ENCODE data around the gene TAOK3. TPM values are rescaled to one million over a fixed set of nuclear protein-coding genes. Genes with fewer than 3 reads are reported as not detected.

TAOK3 gene
- total and polyA plus RNA-seq, 9 of the 15 experiments (the other 6 are each of a cell fraction or from before 2014, with no cell fraction given): 24.3 to 83.5 (median 47.1) TPM

DNA sequence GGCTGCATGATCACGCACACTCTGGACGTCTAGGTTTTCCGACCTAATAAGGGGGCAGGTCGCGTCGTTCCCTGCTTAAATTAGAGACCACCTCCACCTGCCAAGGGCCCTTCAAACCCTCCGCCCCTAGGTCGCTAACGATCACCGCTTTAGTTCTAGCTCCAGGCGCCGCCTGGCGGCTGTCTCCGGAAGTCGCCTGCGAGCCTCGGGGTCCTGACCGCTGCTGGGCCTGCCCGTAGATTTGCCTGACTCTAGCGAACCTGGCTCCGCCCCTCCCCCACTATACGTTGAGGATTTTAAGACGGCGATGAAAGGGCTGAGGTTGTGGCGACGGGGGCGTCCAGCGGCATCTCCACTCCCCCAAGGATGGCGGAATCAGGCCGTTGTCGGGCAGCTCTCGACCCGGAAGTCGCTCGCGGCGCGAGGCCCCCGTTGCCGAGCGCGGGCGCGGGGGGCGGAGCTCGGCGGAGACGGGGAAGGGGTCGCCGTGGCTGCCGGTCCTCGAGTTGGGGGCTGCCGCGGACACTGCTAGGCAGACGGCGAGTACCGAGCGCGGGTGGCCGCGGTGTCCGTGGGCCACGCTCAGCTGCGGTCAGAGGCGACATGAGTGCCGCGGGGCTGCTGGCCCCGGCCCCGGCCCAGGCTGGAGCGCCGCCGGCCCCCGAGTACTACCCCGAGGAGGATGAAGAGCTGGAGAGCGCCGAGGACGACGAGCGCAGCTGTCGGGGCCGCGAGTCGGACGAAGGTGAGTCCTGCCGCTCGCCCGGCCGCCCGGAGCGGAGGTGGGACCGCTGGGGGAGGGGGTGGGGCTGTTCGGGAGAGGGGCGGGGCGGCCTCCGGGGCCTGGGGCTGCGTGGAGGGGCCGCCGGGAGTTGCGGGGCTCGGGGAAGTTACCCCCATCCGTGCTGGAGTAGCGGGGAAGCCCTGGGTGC lies 3.6 kb upstream of the TAOK3 start, which contains the start of gene SUDS3 (continued):
- TF ChIP-seq, protein P1, sequence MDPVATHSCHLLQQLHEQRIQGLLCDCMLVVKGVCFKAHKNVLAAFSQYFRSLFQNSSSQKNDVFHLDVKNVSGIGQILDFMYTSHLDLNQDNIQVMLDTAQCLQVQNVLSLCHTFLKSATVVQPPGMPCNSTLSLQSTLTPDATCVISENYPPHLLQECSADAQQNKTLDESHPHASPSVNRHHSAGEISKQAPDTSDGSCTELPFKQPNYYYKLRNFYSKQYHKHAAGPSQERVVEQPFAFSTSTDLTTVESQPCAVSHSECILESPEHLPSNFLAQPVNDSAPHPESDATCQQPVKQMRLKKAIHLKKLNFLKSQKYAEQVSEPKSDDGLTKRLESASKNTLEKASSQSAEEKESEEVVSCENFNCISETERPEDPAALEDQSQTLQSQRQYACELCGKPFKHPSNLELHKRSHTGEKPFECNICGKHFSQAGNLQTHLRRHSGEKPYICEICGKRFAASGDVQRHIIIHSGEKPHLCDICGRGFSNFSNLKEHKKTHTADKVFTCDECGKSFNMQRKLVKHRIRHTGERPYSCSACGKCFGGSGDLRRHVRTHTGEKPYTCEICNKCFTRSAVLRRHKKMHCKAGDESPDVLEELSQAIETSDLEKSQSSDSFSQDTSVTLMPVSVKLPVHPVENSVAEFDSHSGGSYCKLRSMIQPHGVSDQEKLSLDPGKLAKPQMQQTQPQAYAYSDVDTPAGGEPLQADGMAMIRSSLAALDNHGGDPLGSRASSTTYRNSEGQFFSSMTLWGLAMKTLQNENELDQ (CRISPR knock-in tag; IDR thresholded peaks at IDR 0.05; ENCODE audit: borderline replicate concordance): no peak
- TF ChIP-seq ZBED1 (IDR thresholded peaks at IDR 0.05) (no peak), FOXA1 (IDR thresholded peaks at IDR 0.05; ENCODE audit: borderline replicate concordance) (no peak), DMBX1 (CRISPR knock-in tag; IDR thresholded peaks at IDR 0.05; ENCODE audit: borderline replicate concordance) (peak; percentile 25; the same call in 1 of the 2 replicates), POLR3A (IDR thresholded peaks at IDR 0.05; ENCODE audit: borderline replicate concordance, extremely low read depth, insufficient read depth, insufficient read length) (no peak), CSDE1 (IDR thresholded peaks at IDR 0.05) (no peak), POLR2B (IDR thresholded peaks at IDR 0.05; ENCODE audit: low read depth, partially characterized antibody) (no peak)
- TF ChIP-seq, protein P2, sequence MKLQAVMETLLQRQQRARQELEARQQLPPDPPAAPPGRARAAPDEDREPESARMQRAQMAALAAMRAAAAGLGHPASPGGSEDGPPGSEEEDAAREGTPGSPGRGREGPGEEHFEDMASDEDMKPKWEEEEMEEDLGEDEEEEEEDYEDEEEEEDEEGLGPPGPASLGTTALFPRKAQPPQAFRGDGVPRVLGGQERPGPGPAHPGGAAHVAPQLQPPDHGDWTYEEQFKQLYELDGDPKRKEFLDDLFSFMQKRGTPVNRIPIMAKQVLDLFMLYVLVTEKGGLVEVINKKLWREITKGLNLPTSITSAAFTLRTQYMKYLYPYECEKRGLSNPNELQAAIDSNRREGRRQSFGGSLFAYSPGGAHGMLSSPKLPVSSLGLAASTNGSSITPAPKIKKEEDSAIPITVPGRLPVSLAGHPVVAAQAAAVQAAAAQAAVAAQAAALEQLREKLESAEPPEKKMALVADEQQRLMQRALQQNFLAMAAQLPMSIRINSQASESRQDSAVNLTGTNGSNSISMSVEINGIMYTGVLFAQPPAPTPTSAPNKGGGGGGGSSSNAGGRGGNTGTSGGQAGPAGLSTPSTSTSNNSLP (IDR thresholded peaks at IDR 0.05; ENCODE audit: borderline replicate concordance, low read depth, low read length): 0 out of 2 replicates have a peak, but pooled peaks have one; percentile 62
- TF ChIP-seq, protein P3, sequence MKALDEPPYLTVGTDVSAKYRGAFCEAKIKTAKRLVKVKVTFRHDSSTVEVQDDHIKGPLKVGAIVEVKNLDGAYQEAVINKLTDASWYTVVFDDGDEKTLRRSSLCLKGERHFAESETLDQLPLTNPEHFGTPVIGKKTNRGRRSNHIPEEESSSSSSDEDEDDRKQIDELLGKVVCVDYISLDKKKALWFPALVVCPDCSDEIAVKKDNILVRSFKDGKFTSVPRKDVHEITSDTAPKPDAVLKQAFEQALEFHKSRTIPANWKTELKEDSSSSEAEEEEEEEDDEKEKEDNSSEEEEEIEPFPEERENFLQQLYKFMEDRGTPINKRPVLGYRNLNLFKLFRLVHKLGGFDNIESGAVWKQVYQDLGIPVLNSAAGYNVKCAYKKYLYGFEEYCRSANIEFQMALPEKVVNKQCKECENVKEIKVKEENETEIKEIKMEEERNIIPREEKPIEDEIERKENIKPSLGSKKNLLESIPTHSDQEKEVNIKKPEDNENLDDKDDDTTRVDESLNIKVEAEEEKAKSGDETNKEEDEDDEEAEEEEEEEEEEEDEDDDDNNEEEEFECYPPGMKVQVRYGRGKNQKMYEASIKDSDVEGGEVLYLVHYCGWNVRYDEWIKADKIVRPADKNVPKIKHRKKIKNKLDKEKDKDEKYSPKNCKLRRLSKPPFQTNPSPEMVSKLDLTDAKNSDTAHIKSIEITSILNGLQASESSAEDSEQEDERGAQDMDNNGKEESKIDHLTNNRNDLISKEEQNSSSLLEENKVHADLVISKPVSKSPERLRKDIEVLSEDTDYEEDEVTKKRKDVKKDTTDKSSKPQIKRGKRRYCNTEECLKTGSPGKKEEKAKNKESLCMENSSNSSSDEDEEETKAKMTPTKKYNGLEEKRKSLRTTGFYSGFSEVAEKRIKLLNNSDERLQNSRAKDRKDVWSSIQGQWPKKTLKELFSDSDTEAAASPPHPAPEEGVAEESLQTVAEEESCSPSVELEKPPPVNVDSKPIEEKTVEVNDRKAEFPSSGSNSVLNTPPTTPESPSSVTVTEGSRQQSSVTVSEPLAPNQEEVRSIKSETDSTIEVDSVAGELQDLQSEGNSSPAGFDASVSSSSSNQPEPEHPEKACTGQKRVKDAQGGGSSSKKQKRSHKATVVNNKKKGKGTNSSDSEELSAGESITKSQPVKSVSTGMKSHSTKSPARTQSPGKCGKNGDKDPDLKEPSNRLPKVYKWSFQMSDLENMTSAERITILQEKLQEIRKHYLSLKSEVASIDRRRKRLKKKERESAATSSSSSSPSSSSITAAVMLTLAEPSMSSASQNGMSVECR (CRISPR knock-in tag; IDR thresholded peaks at IDR 0.05): peak; percentile 93
- TF ChIP-seq, protein P4, sequence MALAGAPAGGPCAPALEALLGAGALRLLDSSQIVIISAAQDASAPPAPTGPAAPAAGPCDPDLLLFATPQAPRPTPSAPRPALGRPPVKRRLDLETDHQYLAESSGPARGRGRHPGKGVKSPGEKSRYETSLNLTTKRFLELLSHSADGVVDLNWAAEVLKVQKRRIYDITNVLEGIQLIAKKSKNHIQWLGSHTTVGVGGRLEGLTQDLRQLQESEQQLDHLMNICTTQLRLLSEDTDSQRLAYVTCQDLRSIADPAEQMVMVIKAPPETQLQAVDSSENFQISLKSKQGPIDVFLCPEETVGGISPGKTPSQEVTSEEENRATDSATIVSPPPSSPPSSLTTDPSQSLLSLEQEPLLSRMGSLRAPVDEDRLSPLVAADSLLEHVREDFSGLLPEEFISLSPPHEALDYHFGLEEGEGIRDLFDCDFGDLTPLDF (CRISPR knock-in tag; IDR thresholded peaks at IDR 0.05): peak; percentile 81
- TF ChIP-seq, protein P5, sequence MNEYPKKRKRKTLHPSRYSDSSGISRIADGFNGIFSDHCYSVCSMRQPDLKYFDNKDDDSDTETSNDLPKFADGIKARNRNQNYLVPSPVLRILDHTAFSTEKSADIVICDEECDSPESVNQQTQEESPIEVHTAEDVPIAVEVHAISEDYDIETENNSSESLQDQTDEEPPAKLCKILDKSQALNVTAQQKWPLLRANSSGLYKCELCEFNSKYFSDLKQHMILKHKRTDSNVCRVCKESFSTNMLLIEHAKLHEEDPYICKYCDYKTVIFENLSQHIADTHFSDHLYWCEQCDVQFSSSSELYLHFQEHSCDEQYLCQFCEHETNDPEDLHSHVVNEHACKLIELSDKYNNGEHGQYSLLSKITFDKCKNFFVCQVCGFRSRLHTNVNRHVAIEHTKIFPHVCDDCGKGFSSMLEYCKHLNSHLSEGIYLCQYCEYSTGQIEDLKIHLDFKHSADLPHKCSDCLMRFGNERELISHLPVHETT (CRISPR knock-in tag; conservative IDR thresholded peaks at IDR 0.05 in 1 of 2, IDR thresholded peaks at IDR 0.05 in 1 of 2): peak in 1 of 2 experiments; percentile 90; a peak in 2 of 4 replicates
- TF ChIP-seq, protein P6, sequence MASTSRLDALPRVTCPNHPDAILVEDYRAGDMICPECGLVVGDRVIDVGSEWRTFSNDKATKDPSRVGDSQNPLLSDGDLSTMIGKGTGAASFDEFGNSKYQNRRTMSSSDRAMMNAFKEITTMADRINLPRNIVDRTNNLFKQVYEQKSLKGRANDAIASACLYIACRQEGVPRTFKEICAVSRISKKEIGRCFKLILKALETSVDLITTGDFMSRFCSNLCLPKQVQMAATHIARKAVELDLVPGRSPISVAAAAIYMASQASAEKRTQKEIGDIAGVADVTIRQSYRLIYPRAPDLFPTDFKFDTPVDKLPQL (IDR thresholded peaks at IDR 0.05; ENCODE audit: extremely low read depth, insufficient read length): no peak

All from K562 (cell line).